CD4-positive, alpha-beta T cell (primary cell): Measurements from ENCODE around the gene EVA1A. TPM values are rescaled to one million over a fixed set of nuclear protein-coding genes. Genes with fewer than 3 reads are reported as not detected.

ENCODE experiments used
- ATAC-seq: fragments of 200-7000 bp; cut with Tn5 transposase; one replicate; pipeline ENCODE4 v1.10.0; 2022; ENCODE audit warnings: mild to moderate bottlenecking; ENCODE audit not compliant: poor library complexity
- CTCF ChIA-PET: fragments of 350-600 bp; sonication (Branson Sonifier 250); formaldehyde crosslinking; loops from one replicate; lab custom pipeline; 2021; ENCODE audit warnings: antibody characterized with exemption, inconsistent platforms; lab: Charles Lee
- POLR2A ChIA-PET: fragments of 350-600 bp; sonication (Branson Sonifier 250); formaldehyde crosslinking; loops from one replicate; lab custom pipeline; 2021; ENCODE audit warnings: antibody characterized with exemption, inconsistent platforms; lab: Charles Lee
- DNase-seq, 14 experiments: peaks; one replicate each; pipeline ENCODE4 v3.0.0-alpha.2; 2013 to 2020; ENCODE audit warnings: mixed read lengths in 2 of 14
- H3K27ac ChIP-seq, 2 donors: one replicate each; pipeline versions ENCODE4 v1.5.1 to v1.7.0; 2013; ENCODE audit warnings: low read length in 2 of 2, low read depth in 1 of 2, mild to moderate bottlenecking in 1 of 2
- H3K27me3 ChIP-seq, 2 experiments: 1 replicate in 1 of 2; 2 replicates in 1 of 2; pipeline versions ENCODE4 v1.6.1 to v1.7.0; 2013; ENCODE audit warnings: low read length in 2 of 2, control low read depth in 1 of 2, mild to moderate bottlenecking in 1 of 2, moderate library complexity in 1 of 2; ENCODE audit not compliant: insufficient read depth in 2 of 2, control insufficient read depth in 1 of 2
- H3K36me3 ChIP-seq: one replicate; pipeline ENCODE4 v1.6.1; 2013; ENCODE audit warnings: low read length, control low read depth; ENCODE audit not compliant: insufficient read depth
- H3K4me1 ChIP-seq: one replicate; pipeline ENCODE4 v1.6.1; 2013; ENCODE audit warnings: low read length, control low read depth; ENCODE audit not compliant: insufficient read depth
- H3K4me3 ChIP-seq: one replicate; pipeline ENCODE4 v1.5.1; 2013; ENCODE audit warnings: mild to moderate bottlenecking, low read length, moderate library complexity
- H3K9me3 ChIP-seq, 2 experiments: 1 replicate in 1 of 2; 2 replicates in 1 of 2; pipeline versions ENCODE4 v1.6.1 to v1.7.0; 2013; ENCODE audit warnings: low read length in 2 of 2, mild to moderate bottlenecking in 2 of 2, control low read depth in 1 of 2, moderate library complexity in 1 of 2; ENCODE audit not compliant: control insufficient read depth in 1 of 2, insufficient read depth in 1 of 2
- H3K27ac Mint-ChIP-seq: one replicate; pipeline ENCODE4 v1.8.0; 2020; ENCODE audit warnings: mixed read lengths
- H3K27me3 Mint-ChIP-seq: one replicate; pipeline ENCODE4 v1.8.0; 2021; ENCODE audit warnings: mixed read lengths
- H3K36me3 Mint-ChIP-seq: one replicate; pipeline ENCODE4 v1.8.0; 2021; ENCODE audit warnings: low read depth, mixed read lengths
- H3K4me1 Mint-ChIP-seq: one replicate; pipeline ENCODE4 v1.8.0; 2021; ENCODE audit warnings: low read depth, mixed read lengths
- H3K4me3 Mint-ChIP-seq: one replicate; pipeline ENCODE4 v1.8.0; 2020; ENCODE audit warnings: mild to moderate bottlenecking, mixed read lengths
- H3K9me3 Mint-ChIP-seq: one replicate; pipeline ENCODE4 v1.8.0; 2020; ENCODE audit warnings: mixed read lengths
- intact Hi-C, 2 experiments: fragments of 100-400 bp; cut with DNase I in 1 of 2; cut with micrococcal nuclease in 1 of 2; formaldehyde crosslinking; loops; one replicate each; pipeline versions ENCODE4 v1.15.1 to v1.9.0; 2023 to 2025; cut with DNase I, micrococcal nuclease
- total RNA-seq, 174 experiments: library from RNA in 2 of 174; stranded (reverse) in 2 of 174; gene quantifications; one replicate each; pipeline ENCODE4 v1.2.3 and lab custom pipeline; 2021 to 2026
- TF ChIP-seq, protein P1 (sequence below): fragments of 200-600 bp; IDR thresholded peaks from one replicate; pipeline ENCODE4 v1.8.0; 2022; ENCODE audit warnings: antibody characterized with exemption, mild to moderate bottlenecking

Gene EVA1A
- total RNA-seq, 2 experiments from 2014 or later: not detected

DNA sequence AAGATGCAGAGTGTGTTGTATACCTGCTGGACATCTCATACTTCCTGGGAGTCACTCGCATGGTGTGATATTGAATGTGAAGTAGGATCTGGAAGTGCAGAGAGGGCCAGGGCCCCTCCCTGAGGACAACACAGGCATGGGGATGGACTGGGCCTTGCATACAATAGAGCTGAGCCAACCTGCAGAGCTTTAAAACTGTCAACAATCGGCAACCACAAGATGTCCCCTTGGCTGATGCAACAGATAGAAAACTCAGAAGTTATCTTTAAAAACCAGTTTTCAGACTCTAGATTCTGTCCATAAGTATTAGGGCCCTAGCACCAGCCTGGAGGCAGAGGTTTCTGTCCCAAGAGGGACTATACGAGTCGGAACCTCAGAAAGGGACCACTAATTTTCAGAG is 19.7 kb downstream of the EVA1A start:
- H3K27me3 ChIP-seq: peaks cover 0 to 2% of the 10 kb centered on the region in 2 experiments
- no peaks in the 10 kb centered on the region for H3K36me3 Mint-ChIP-seq
- H3K9me3 Mint-ChIP-seq: peaks cover 6% of the 10 kb centered on the region
- no peak for DNase-seq
- no peak overlapping the region for H3K4me3 Mint-ChIP-seq
- H3K4me1 Mint-ChIP-seq: no peaks in the 10 kb centered on the region
- no peak overlapping the region for H3K27ac Mint-ChIP-seq
- H3K4me1 ChIP-seq: no peaks in the 10 kb centered on the region
- ChIA-PET POLR2A (no interaction called here), CTCF (no interaction called here)
- intact Hi-C loops: no loop called here
- no peak overlapping the region for H3K27ac ChIP-seq
- no peak for ATAC-seq
- H3K27me3 Mint-ChIP-seq: peaks cover 12% of the 10 kb centered on the region
- no peaks in the 10 kb centered on the region for H3K9me3 ChIP-seq
- no peaks in the 10 kb centered on the region for H3K36me3 ChIP-seq
- no peak overlapping the region for H3K4me3 ChIP-seq
- TF ChIP-seq, protein P1, sequence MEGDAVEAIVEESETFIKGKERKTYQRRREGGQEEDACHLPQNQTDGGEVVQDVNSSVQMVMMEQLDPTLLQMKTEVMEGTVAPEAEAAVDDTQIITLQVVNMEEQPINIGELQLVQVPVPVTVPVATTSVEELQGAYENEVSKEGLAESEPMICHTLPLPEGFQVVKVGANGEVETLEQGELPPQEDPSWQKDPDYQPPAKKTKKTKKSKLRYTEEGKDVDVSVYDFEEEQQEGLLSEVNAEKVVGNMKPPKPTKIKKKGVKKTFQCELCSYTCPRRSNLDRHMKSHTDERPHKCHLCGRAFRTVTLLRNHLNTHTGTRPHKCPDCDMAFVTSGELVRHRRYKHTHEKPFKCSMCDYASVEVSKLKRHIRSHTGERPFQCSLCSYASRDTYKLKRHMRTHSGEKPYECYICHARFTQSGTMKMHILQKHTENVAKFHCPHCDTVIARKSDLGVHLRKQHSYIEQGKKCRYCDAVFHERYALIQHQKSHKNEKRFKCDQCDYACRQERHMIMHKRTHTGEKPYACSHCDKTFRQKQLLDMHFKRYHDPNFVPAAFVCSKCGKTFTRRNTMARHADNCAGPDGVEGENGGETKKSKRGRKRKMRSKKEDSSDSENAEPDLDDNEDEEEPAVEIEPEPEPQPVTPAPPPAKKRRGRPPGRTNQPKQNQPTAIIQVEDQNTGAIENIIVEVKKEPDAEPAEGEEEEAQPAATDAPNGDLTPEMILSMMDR: no peak

DNA sequence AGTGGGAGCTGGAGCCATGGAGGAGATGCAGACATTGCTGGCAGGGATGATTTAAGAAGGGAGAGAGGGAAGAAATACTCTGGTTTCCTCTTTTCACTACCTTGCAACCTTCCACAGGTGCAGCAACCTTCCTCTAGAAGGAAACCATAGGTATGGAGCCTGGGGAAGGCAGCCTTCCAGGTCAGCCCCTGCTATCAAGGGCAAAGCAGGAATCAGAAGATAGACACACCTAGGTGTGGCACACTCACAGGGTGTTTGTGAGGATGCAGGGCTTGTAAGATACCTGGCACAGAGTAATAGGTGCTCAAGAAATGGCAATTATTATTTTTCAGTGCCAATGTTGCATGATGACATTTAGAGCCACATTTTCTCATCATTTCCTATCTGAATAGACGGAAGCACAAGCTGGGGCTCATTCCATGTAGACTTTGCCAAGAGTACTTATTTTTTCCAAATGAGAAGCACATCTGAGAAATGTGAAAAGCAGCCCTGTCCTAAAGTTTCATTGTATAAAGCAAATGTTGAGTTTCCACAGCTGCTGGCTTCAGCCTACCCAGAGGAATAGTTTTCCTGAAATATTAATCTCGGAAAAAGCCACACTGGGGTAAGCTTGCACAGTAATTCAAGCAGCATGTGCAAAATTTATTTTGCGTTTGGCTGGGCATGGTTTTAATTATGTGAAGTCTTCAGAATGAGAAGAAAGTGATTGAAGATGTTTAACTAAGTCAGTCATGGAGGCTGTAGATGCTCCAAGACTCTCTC is 20.6 kb downstream of the EVA1A start:
- H3K36me3 ChIP-seq: no peaks in the 10 kb centered on the region
- ChIA-PET POLR2A (no interaction called here), CTCF (no interaction called here)
- H3K27me3 ChIP-seq: no peaks in the 10 kb centered on the region
- H3K4me1 ChIP-seq: no peaks in the 10 kb centered on the region
- H3K27ac Mint-ChIP-seq: no peak overlapping the region
- H3K27me3 Mint-ChIP-seq: peaks cover 19% of the 10 kb centered on the region
- DNase-seq (no peak), ATAC-seq (no peak)
- no peaks in the 10 kb centered on the region for H3K36me3 Mint-ChIP-seq
- H3K4me3 ChIP-seq: no peak overlapping the region
- intact Hi-C loops: no loop called here
- peaks cover 6% of the 10 kb centered on the region for H3K9me3 Mint-ChIP-seq
- no peaks in the 10 kb centered on the region for H3K9me3 ChIP-seq
- H3K27ac ChIP-seq: no peak overlapping the region
- TF ChIP-seq, protein P1: no peak
- no peak overlapping the region for H3K4me3 Mint-ChIP-seq
- H3K4me1 Mint-ChIP-seq: no peaks in the 10 kb centered on the region

DNA sequence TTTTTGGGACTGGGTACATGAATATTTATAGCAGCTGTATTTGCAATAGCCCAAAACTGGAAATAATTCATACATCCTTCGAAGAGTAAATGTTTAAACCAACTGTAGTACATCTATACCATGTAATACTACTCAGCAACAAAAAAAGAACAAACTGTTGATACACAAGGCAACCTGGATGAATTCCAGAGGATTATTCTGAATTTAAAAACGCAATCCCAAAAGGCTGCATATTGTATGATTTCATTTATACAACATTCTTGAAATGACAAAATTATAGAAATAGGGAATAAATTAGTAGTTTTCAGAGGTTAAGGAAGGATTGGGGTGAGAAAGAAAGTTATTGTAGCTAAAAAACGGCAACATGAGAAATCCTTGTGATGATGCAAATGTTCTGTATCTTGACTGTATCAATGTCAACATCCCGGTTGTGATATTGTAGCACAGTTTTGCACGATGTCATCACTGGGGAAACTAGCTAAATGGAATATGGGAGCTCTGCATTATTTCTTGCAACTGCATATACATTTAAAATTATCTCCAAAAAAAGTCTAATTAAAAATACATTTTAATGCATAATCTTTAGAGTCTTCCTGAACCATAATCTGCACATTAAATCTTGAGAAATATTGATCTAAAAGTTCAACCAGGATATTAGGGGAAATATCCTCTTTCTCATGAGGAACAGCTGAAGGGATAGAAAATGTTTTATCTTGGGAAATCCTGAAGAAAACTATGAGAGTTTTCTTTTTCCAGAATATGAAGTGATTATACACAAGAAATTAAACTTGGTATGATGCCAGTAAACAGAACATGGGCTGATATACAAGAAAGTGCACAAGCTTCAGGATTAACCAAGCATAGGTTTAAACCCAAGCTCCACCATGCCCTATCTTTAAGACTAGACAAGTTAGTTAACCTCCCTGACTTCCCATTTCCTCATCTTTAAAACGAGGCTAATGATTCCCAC is 21.9 kb downstream of the EVA1A start:
- no peaks in the 10 kb centered on the region for H3K4me1 ChIP-seq
- POLR2A ChIA-PET: no interaction called here
- no peak for DNase-seq
- H3K9me3 ChIP-seq: no peaks in the 10 kb centered on the region
- H3K4me1 Mint-ChIP-seq: no peaks in the 10 kb centered on the region
- H3K27ac ChIP-seq: no peak overlapping the region
- H3K36me3 Mint-ChIP-seq: no peaks in the 10 kb centered on the region
- no peak overlapping the region for H3K4me3 Mint-ChIP-seq
- H3K27me3 Mint-ChIP-seq: peaks cover 22% of the 10 kb centered on the region
- H3K9me3 Mint-ChIP-seq: peaks cover 6% of the 10 kb centered on the region
- intact Hi-C loops: no loop called here
- TF ChIP-seq, protein P1: no peak
- no peaks in the 10 kb centered on the region for H3K27me3 ChIP-seq
- no peaks in the 10 kb centered on the region for H3K36me3 ChIP-seq
- no peak for ATAC-seq
- no peak overlapping the region for H3K27ac Mint-ChIP-seq
- H3K4me3 ChIP-seq: no peak overlapping the region
- CTCF ChIA-PET: no interaction called here
